ENCODE results near the gene PIWIL4.

DNA sequence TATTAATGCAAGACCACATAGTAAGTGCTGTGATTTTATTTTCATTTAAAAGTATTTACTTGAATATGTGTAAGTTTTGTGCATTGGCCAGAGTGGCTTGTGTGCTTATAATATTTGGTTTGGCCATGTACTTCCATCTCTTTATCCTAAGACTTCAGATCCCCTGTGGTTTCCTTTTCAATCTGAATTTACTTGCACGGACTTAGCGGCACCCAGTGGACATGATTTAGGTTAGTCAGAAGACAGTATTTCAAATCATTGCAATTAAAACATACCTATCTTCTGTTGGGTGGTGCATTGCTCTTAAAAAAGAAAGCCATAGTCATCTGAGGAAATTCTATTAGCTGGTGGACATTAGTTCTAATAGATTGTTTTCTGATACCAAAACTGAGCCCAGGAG lies 30.7 kb downstream of the PIWIL4 start:
- TF ChIP-seq CTCF (conservative IDR thresholded peaks at IDR 0.05; ENCODE audit: low read length), result 0 out of 2 replicates have a peak, but pooled peaks have one; percentile 23
- TF ChIP-seq EZH2phosphoT487 (IDR thresholded peaks at IDR 0.05; ENCODE audit: borderline replicate concordance), result no peak
